GM18858 (cell line): ENCODE data around the gene BCAS3.

ENCODE experiments used
- ATAC-seq: cut with Tn5 transposase; IDR thresholded peaks from one replicate; pipeline ENCODE4 v1.9.1; 2021; ENCODE audit not compliant: unreplicated experiment

Gene BCAS3

GRCh38 chr17:61212655-61213054 is 535.0 kb downstream of the BCAS3 start:
- no peak for ATAC-seq

GRCh38 chr17:61214753-61215152 is 537.1 kb downstream of the BCAS3 start:
- ATAC-seq = no peak

GRCh38 chr17:61216066-61216465 is 538.4 kb downstream of the BCAS3 start:
- no peak for ATAC-seq

GRCh38 chr17:61217878-61218437 is 540.3 kb downstream of the BCAS3 start:
- ATAC-seq = no peak

- ATAC-seq = no peak
Observed at GRCh38 chr17:61218438-61218837, 540.8 kb downstream of the BCAS3 start.

GRCh38 chr17:61219460-61219859 is 541.8 kb downstream of the BCAS3 start:
- ATAC-seq = no peak

GRCh38 chr17:61221181-61221580 is 543.5 kb downstream of the BCAS3 start:
- ATAC-seq = no peak

GRCh38 chr17:61221597-61222471 is 544.2 kb downstream of the BCAS3 start:
- no peak for ATAC-seq

GRCh38 chr17:61223725-61224124 is 546.1 kb downstream of the BCAS3 start:
- ATAC-seq = no peak

GRCh38 chr17:61225178-61225882 is 547.7 kb downstream of the BCAS3 start:
- no peak for ATAC-seq

- no peak for ATAC-seq
Observed at GRCh38 chr17:61227866-61228265, 550.2 kb downstream of the BCAS3 start.

- ATAC-seq = no peak
Observed at GRCh38 chr17:61230461-61230860, 552.8 kb downstream of the BCAS3 start.

GRCh38 chr17:61230972-61231820 is 553.5 kb downstream of the BCAS3 start:
- ATAC-seq = no peak

- no peak for ATAC-seq
Observed at GRCh38 chr17:61232871-61233270, 555.2 kb downstream of the BCAS3 start.

GRCh38 chr17:61233991-61234750 is 556.5 kb downstream of the BCAS3 start:
- ATAC-seq = no peak

GRCh38 chr17:61235001-61235826 is 557.6 kb downstream of the BCAS3 start:
- no peak for ATAC-seq

GRCh38 chr17:61235827-61236197 is 558.2 kb downstream of the BCAS3 start:
- no peak for ATAC-seq

GRCh38 chr17:61237275-61237674 is 559.6 kb downstream of the BCAS3 start:
- ATAC-seq = no peak

GRCh38 chr17:61238455-61238933 is 560.8 kb downstream of the BCAS3 start:
- no peak for ATAC-seq
